Subcutaneous adipose tissue (tissue), 4 donors: ENCODE results near the gene SLC7A8. TPM values are rescaled to one million over a fixed set of nuclear protein-coding genes. Genes with fewer than 3 reads are reported as not detected.

ENCODE experiments used
- total RNA-seq, 4 donors: library from RNA; depleted of rRNA; stranded (reverse); fragments of >200 nt; gene quantifications; one replicate each; pipeline ENCODE4 v1.1.0, GENCODE V29; 2016
- TF ChIP-seq, protein P1 (sequence below): fragments of 450-650 bp; IDR thresholded peaks from one replicate; pipeline ENCODE4 v1.5.1; 2016; ENCODE audit warnings: low read depth, mild to moderate bottlenecking, control low read depth, antibody characterized with exemption, moderate library complexity

SLC7A8 gene
- total RNA-seq, 4 donors from 2014 or later = 45.7 to 83.8 (median 61.4) TPM

DNA sequence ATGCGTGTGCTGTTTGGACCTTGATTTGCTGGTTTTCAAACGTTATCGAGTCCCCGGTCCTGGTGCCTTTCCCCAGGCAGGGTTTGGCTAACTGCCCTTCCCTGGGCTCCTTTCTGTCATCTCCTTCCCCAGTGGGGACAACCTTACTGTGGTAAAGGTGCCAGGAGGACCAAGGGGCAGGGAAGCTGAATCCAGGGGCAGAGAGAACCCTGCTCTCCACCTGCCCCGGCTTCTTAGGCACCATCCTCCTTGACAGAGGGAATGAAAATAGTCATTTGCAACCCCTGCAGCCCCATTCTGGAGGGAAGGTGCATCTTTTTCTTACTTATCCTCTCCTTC lies 69.4 kb downstream of the SLC7A8 start:
- TF ChIP-seq, protein P1, sequence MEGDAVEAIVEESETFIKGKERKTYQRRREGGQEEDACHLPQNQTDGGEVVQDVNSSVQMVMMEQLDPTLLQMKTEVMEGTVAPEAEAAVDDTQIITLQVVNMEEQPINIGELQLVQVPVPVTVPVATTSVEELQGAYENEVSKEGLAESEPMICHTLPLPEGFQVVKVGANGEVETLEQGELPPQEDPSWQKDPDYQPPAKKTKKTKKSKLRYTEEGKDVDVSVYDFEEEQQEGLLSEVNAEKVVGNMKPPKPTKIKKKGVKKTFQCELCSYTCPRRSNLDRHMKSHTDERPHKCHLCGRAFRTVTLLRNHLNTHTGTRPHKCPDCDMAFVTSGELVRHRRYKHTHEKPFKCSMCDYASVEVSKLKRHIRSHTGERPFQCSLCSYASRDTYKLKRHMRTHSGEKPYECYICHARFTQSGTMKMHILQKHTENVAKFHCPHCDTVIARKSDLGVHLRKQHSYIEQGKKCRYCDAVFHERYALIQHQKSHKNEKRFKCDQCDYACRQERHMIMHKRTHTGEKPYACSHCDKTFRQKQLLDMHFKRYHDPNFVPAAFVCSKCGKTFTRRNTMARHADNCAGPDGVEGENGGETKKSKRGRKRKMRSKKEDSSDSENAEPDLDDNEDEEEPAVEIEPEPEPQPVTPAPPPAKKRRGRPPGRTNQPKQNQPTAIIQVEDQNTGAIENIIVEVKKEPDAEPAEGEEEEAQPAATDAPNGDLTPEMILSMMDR = no peak

DNA sequence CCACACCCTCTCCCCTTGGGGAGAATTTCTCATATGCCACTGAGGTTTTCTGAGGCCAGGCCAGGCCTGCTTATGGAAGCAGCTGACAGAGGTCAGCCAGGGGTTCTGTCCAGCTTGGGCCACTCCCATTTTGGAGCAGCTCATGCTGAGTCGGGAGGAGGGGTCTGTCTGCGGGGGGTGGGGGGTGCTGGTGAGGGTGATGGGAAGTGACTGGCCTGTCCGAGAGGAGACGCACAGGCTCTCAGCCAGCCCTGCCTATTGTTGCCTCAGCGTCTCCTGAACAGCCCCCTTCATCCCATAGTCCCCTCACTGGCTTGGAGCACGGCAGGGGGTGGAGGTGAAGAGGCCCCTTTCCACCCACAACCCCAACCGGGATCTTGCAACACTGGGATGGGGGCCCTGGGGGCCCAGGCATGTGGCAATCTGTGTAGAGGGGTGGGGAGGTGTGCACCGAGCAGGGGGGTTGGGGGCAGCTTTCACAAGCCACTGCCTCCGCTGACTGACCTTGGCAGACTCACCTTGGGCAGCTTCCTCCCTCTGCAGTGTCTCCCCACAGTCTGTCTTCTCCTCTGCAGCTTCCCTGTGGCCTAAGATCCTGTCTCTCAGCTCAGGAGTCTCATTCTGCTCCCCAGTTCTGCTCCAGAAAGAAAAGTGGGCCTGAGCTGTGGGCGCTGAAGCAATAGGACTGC lies 69.9 kb downstream of the SLC7A8 start:
- TF ChIP-seq, protein P1 = no peak

DNA sequence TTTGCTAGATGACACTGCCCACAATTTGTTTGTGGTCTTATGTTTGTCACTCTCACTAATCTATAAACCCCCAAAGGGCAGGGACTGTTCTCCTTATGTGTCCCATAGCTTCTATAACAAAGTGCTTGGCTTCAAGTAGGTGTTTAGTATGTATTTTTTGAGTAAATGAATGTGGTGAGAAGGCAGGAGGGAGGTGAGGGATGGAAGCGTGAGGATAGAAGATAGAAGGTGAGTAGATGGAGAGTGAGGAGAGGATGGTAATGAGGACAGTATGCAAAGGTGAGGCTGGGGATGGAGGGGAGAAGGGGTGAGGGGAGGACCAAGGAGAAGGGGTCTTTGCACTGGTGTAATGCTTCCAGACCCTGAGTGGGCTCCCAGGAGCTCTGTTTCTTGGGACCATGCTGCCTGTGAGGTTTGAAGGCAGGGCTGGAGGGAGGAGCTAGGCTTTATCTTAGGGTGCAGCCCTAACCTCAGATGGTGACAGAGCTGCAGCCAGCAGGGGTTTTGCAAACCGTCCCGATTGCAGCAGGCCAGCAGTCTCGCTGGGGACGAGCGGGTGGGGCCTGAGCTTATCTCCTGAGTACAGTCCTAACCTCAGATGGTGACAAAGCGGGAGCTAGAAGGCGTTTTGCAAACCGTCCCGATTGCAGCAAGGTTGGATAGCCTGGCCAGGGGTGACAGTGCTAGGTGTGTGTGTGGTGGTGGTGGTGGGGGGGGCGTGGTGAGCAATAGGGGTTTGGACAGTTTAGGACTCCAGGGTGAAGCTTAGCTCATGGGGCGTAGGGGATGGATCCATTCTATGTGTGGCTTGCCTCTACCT lies 70.9 kb downstream of the SLC7A8 start:
- TF ChIP-seq, protein P1 = no peak

DNA sequence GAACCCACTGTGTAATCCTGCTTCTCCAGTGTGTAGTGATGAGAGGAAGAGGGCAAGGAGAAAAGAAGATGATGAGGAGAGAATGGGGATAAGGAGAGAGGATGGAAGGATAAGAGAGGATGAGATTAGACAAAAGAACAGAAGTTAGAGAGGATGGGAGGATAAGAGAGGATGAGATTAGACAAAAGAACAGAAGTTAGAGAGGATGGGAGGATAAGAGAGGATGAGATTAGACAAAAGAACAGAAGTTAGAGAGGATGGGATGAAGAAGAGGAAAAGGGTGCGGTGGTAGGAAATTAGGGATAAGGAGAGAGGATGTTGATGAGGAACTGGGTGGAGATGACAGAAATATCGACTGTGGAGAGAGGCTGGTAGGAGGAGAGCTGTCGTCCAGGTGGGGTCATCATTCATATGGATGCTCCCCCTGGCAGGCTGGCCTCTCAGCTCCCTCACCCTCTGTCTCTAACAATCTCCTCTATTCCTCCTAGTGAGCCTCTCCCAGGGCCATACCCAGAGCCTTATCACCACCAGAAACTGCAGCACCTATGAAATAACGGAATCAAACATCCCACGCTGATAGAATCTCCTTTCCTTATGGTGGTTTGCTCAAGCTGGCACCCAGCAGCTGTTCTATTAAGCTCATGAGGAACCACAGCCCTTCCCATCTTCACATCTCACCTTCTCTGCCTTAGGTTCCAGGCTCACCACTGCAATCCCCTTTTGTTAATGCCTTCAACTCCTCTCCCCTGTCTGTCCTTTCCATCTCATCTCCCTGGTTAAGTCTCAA lies 72.7 kb downstream of the SLC7A8 start:
- TF ChIP-seq, protein P1 = no peak

DNA sequence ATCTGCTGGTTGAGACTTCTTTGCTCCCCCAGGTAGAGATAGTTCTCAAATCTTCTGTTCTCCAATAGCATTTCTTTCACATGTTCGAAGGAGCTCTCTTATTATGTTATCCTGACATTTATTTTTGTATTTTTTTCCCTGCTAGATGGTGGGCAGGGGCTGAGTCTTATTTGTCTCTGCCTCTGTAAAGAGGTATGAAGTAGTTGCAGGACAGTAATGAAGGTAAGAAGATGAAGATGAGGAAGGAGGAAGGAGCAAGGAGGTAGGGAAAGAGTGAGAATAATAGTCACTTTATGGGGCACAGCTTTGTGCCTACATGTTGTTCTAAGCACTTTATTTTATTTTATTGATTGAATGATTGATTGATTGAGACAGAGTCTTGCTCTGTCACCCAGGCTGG lies 73.7 kb downstream of the SLC7A8 start:
- TF ChIP-seq, protein P1 = no peak

DNA sequence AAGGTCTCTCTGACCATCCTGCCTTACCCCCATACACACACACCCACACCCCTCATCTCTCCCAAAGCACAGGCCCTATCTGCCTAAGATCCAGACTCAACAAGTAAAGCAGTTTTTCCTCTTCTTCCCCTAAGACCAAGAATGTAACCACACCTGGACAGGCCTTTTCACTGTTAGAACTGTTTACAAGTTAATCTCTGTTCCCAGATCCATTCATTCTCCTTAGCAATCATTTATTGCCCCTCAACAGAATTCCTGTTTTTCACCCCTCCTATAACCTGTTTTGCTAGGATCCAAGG lies 76.8 kb downstream of the SLC7A8 start:
- TF ChIP-seq, protein P1 = no peak

DNA sequence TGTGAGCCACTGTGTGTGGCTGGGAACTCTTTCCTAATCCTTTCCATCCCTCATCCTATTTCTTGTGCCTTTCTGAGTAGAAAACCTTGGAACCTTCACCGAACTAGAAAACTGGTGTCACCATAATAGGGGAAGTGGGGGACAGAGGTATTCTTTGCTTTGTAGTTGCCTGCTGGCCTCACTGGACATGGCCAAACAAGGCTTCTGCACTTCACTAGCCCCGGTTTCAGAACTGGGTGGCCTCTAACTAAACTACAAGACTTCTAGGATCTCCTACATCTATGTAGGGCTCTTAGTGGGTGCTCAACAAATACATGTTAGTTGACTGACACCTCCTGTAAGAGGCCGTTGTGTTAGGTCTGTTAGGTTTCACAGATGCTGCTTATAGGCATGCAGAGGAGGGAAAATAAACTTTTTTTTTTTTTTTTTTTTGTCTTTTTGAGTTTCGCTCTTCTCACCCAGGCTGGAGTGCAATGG lies 78.1 kb downstream of the SLC7A8 start:
- TF ChIP-seq, protein P1 = no peak
